ENCODE results near the gene POLR1C.

- TF ChIP-seq POLR2A (IDR thresholded peaks at IDR 0.05) (no peak), CTCF (IDR thresholded peaks at IDR 0.05) (no peak)
These were observed 6.1 kb upstream of the POLR1C start for GRCh38 chr6:43510827-43511163.
